Naive thymus-derived CD8-positive, alpha-beta T cell (primary cell): ENCODE measurements around the gene NRCAM. TPM values are rescaled to one million over a fixed set of nuclear protein-coding genes. Genes with fewer than 3 reads are reported as not detected.

ENCODE experiments used
- ATAC-seq, 2 donors: fragments of 150-1000 bp; cut with Tn5 transposase in 1 of 2; sonication (Bioruptor Pico), chemical (Tn5 transposase) in 1 of 2; 1 replicate in 1 of 2; 2 replicates in 1 of 2; pipeline ENCODE4 v1.10.0; 2021; ENCODE audit warnings: mild to moderate bottlenecking in 2 of 2, moderate library complexity in 2 of 2
- POLR2A ChIA-PET: fragments of 350-600 bp; sonication (Branson Sonifier 250); formaldehyde crosslinking; loops from one replicate; lab custom pipeline; 2021; ENCODE audit warnings: antibody characterized with exemption; lab: Charles Lee
- DNase-seq, 10 donors: peaks; one replicate each; pipeline versions ENCODE4 v3.0.0 to v3.0.0-alpha.2; 2020 to 2022
- H3K27ac Mint-ChIP-seq, 10 donors: one replicate each; pipeline ENCODE4 v1.8.0; 2020 to 2022; ENCODE audit warnings: mild to moderate bottlenecking in 10 of 10, mixed read lengths in 10 of 10, moderate library complexity in 4 of 10, inconsistent platforms in 1 of 10
- H3K27me3 Mint-ChIP-seq, 5 donors: one replicate each; pipeline ENCODE4 v1.8.0; 2021 to 2022; ENCODE audit warnings: mixed read lengths in 5 of 5
- H3K36me3 Mint-ChIP-seq, 3 donors: one replicate each; pipeline ENCODE4 v1.8.0; 2020 to 2022; ENCODE audit warnings: mixed read lengths in 3 of 3, mild to moderate bottlenecking in 2 of 3, inconsistent platforms in 1 of 3
- H3K4me1 Mint-ChIP-seq, 4 donors: one replicate each; pipeline ENCODE4 v1.8.0; 2021 to 2022; ENCODE audit warnings: mixed read lengths in 4 of 4
- H3K4me3 Mint-ChIP-seq, 10 donors: one replicate each; pipeline ENCODE4 v1.8.0; 2020 to 2022; ENCODE audit warnings: mild to moderate bottlenecking in 10 of 10, mixed read lengths in 10 of 10, moderate library complexity in 6 of 10, inconsistent platforms in 1 of 10
- H3K9me3 Mint-ChIP-seq, 9 donors: one replicate each; pipeline ENCODE4 v1.8.0; 2020 to 2022; ENCODE audit warnings: mixed read lengths in 9 of 9, mild to moderate bottlenecking in 3 of 9, inconsistent platforms in 1 of 9, moderate library complexity in 1 of 9
- polyA plus RNA-seq, 3 donors: library from polyadenylated mRNA; unstranded; fragments of 300-500 nt; fragmentation: Illumina TruSeq; gene quantifications; one replicate each; pipeline ENCODE4 v1.2.3, GENCODE V29; 2021
- total RNA-seq, 8 experiments: library from RNA in 2 of 8; stranded (reverse) in 2 of 8; gene quantifications; one replicate each; pipeline ENCODE4 v1.2.3 and lab custom pipeline; 2021 to 2026

Gene NRCAM
- total and polyA plus RNA-seq, 5 experiments from 2014 or later = 11.1 to 46.6 (median 18.2) TPM

DNA sequence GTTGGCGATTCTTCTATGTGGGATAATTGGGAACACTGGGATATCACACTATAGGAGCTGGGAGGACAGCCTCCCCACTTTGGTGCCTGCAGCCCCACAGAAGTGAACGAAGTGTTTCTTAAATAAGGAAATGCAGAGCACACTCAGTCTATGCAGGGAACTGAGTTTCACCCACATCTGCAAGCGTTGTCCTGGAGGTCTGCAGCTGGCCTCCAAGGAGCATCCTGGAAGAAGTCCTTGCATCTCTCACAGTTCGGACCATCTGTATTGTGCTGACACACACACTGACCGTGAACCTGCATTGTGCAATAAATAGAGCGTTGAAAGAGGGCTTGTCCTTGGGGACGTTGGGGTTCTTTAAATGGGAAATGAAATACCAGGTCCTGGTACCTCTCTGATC is 351.9 kb downstream of the NRCAM start:
- H3K9me3 Mint-ChIP-seq = no peaks in the 10 kb centered on the region
- POLR2A ChIA-PET = no interaction called here
- ATAC-seq (no peak), DNase-seq (no peak)
- no peak overlapping the region for H3K27ac Mint-ChIP-seq
- H3K4me1 Mint-ChIP-seq = no peaks in the 10 kb centered on the region
- H3K27me3 Mint-ChIP-seq = peaks cover 0 to 2% (median 0%) of the 10 kb centered on the region in 5 donors
- no peaks in the 10 kb centered on the region for H3K36me3 Mint-ChIP-seq
- H3K4me3 Mint-ChIP-seq = no peak overlapping the region

DNA sequence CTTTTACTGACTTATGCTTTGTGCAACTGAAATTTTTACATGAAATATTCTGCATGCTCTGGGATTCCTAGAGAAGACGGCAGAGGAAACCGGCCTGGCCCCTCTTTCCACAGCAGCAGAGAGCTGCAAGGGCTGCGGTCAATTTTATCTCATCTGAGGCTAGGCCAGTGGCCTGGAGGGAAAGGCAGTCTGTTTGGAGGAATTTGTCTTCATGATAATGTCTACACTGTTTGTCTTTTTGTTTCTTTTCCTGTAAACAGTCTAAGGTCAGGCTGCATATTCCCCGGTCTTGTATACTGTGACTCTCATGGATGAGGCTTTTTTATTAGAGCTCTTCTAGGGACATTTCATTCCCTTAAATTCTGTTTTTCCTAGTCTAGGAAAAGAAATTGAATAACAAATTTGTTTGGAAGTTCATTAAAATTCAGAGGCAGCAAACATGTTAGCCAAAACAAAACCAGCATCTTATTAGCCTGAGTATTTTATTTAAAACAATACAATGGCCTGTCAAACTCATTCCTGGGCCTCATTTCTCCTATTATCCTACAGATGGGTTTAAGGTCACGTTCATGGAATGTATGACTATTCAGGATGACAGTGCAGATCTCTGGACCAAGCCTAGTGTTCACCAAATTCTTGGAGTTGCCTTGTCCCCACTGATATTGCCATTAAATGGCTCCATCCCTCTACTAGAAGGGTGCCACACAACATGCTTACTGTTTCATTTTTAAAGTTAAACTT is 352.5 kb downstream of the NRCAM start:
- POLR2A ChIA-PET = no interaction called here
- ATAC-seq (no peak), DNase-seq (no peak)
- Mint-ChIP-seq H3K4me3 (no peak overlapping the region), H3K27ac (no peak overlapping the region), H3K36me3 (no peaks in the 10 kb centered on the region), H3K4me1 (no peaks in the 10 kb centered on the region), H3K27me3 (peaks cover 0 to 4% (median 0%) of the 10 kb centered on the region in 5 donors), H3K9me3 (no peaks in the 10 kb centered on the region)

DNA sequence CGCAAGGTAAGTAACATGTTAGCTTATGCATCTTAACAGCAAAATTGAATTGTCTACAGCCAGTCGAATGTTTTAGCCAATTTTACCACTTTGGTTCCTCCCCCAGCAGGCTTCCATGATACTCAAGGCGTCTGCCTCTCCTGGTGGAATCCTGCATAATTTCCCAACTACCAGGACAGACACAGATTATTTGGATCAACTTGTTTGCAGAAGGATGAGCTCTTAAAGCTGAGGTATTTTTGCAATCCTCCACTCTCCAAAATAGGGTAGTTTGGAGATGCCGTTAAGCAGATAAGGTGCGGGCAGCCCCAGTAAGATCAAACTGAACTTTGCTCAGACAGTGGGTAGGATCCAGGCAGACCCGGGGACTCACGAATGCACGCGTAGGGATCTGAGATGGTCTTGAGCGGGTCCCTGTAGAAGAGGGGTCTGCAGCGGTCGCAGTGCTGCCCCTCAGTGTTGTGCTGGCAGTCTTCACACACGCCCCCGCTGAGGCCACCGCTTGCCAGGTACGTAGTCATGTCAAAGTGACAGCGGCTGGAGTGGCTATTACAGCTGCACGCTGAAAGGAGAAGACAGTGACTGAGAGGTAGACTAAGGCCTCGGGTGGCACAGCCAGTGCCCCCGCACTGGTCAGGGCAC is 353.4 kb downstream of the NRCAM start:
- Mint-ChIP-seq H3K9me3 (no peaks in the 10 kb centered on the region), H3K4me3 (no peak overlapping the region), H3K27me3 (peaks cover 0 to 4% (median 0%) of the 10 kb centered on the region in 5 donors), H3K4me1 (no peaks in the 10 kb centered on the region), H3K36me3 (no peaks in the 10 kb centered on the region), H3K27ac (no peak overlapping the region)
- DNase-seq (no peak), ATAC-seq (no peak)
- POLR2A ChIA-PET = no interaction called here

DNA sequence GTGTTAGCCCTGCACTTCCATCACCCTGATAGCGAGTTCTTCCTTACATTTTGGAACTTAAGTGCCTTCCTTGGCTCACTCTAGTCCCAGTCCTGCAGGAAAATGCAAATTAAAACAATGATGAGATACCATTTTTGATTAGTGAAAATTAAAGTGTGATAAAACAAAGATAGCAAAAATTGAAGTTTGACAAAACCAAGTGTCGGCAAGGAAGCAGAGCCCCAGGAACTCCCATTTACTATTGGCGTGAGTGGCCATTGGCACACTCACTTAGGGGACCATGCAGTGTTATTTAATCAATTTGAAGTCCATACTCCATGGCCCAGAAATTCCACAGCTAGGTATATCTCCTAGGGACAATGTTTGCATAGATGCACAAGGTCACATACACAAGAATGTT is 354.5 kb downstream of the NRCAM start:
- POLR2A ChIA-PET = no interaction called here
- DNase-seq (no peak), ATAC-seq (no peak)
- Mint-ChIP-seq H3K27ac (no peak overlapping the region), H3K9me3 (no peaks in the 10 kb centered on the region), H3K36me3 (no peaks in the 10 kb centered on the region), H3K4me3 (no peak overlapping the region), H3K4me1 (no peaks in the 10 kb centered on the region), H3K27me3 (peaks cover 0 to 4% (median 0%) of the 10 kb centered on the region in 5 donors)

DNA sequence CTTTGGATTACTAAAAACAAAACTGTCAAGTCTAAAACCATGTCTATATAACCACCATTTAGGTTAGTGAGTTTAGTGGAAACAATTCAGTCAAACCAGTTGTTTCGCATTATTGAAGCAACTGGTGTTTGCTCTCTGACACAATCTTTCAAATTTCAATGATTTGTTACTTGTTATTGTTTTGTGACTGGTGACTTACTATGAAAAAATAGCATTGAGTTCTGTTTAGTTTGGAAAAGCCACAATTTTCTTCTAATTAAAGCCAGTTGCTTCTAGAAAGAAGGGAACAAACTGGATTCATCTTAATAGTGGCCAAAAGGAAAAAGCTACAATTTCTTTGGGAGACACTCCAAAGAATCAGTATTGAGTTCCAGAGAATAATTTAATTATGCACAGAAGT is 356.5 kb downstream of the NRCAM start:
- Mint-ChIP-seq H3K9me3 (no peaks in the 10 kb centered on the region), H3K36me3 (no peaks in the 10 kb centered on the region), H3K27ac (no peak overlapping the region), H3K4me3 (no peak overlapping the region), H3K4me1 (no peaks in the 10 kb centered on the region), H3K27me3 (peaks cover 0 to 7% (median 1%) of the 10 kb centered on the region in 5 donors)
- ATAC-seq (no peak), DNase-seq (no peak)
- POLR2A ChIA-PET = no interaction called here

DNA sequence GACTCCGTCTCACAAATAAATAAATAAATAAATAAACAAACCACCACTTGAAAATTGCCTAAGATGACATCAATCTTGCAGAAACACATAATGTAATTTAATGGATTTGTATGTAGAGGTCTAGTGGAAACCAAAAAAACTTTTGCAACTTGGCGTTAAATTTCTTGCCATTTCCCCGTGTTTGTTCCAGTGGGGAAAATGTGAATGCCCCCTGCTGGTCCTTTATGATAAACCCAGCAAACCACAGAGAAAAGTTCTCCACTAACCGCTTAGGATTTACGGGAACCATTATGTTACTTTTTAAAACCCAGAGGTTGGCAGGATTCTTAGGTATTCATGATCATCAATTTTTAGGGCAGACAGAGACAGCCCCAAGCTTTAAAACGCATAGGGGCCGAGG is 358.5 kb downstream of the NRCAM start:
- DNase-seq (no peak), ATAC-seq (no peak)
- Mint-ChIP-seq H3K36me3 (no peaks in the 10 kb centered on the region), H3K9me3 (no peaks in the 10 kb centered on the region), H3K4me3 (no peak overlapping the region), H3K27me3 (peaks cover 0 to 9% (median 1%) of the 10 kb centered on the region in 5 donors), H3K27ac (no peak overlapping the region), H3K4me1 (no peaks in the 10 kb centered on the region)
- POLR2A ChIA-PET = no interaction called here

Other genes with a start within 250 kb of the NRCAM start
- gene PNPLA8, start 69.7 kb upstream of the NRCAM start, total RNA-seq = 10 to 100 TPM; 19.7 to 25.6 TPM
- gene PNPLA8, start 69.7 kb upstream of the NRCAM start, polyA plus RNA-seq = 10 to 100 TPM; 24.0 to 26.5 (median 24.3) TPM
- 10 to 100 TPM; 51.8 to 52.9 TPM for gene THAP5, start 113.3 kb upstream of the NRCAM start, total RNA-seq
- 10 to 100 TPM; 13.3 to 27.9 (median 15.0) TPM for gene THAP5, start 113.3 kb upstream of the NRCAM start, polyA plus RNA-seq
- 10 to 100 TPM; 19.0 to 19.9 TPM for gene DNAJB9, start 113.4 kb upstream of the NRCAM start, total RNA-seq
- gene DNAJB9, start 113.4 kb upstream of the NRCAM start, polyA plus RNA-seq = 10 to 100 TPM; 21.3 to 47.1 (median 29.2) TPM